ENCODE results near the gene GJB1.

GRCh38 chrX:71269801-71270395 is 46.9 kb downstream of the GJB1 start:
- no peak for TF ChIP-seq CTCF (conservative IDR thresholded peaks at IDR 0.05; ENCODE audit: low read length)
- no peak for TF ChIP-seq EZH2phosphoT487 (IDR thresholded peaks at IDR 0.05; ENCODE audit: borderline replicate concordance, low read depth, low read length)
